GM21526 (cell line): Measurements from ENCODE around the gene CIP2A.

ENCODE experiments used
- ATAC-seq: cut with Tn5 transposase; IDR thresholded peaks from one replicate; pipeline ENCODE4 v1.9.1; 2021; ENCODE audit warnings: moderate library complexity; ENCODE audit not compliant: unreplicated experiment, low FRiP score

The CIP2A gene

GRCh38 chr3:108512671-108513070 is 76.6 kb downstream of the CIP2A start:
- no peak for ATAC-seq

- no peak for ATAC-seq
Measured at GRCh38 chr3:108511490-108511889, 77.7 kb downstream of the CIP2A start.

DNA sequence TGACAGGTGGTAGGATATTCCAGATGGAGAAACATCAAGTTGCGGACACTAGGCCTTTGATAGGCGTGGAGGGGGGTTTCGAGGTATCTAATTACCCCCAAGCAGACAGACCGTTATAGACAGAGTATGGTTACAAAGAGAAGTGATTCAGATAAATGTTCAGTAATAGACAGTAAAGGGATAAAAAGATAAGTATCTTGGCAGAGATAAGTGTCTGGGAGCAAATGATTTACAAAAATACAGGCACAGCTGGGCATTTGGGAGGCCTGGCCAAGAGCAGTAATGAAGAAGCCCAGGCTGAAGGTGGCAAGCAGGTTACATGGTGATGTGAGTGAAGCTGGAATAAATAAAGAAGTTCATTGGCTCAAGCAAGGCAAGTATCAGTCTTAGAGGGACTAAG is 78.2 kb downstream of the CIP2A start:
- no peak for ATAC-seq

- ATAC-seq, result no peak
Measured at GRCh38 chr3:108510496-108510895, 78.7 kb downstream of the CIP2A start, which contains the start of gene MYH15. Gene MYH15 (minus strand): TSS chr3:108510596. CDS start chr3:108510530, 66 bp downstream.

- ATAC-seq, result no peak
Measured at GRCh38 chr3:108509871-108510270, 79.4 kb downstream of the CIP2A start.

- no peak for ATAC-seq
Measured at GRCh38 chr3:108509263-108509662, 80.0 kb downstream of the CIP2A start.

DNA sequence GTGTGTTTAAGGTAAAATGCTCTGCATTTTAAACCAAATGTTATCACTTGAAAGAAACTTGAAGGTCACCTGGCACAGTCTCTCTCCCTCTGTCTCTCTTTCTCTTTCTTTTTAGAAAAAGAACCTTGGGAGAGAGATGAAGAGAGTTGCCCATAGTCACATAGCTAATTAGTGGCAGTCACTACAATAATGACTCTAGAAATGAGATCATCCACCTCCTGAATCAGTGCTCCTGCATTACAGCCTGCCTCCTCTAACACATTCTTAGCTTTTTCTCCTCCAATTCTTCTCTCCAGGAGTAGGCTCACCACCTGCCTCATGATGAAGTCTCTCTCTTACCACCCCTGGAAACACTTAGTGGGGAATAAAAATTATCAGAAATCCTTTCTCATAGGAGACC is 81.3 kb downstream of the CIP2A start:
- no peak for ATAC-seq

DNA sequence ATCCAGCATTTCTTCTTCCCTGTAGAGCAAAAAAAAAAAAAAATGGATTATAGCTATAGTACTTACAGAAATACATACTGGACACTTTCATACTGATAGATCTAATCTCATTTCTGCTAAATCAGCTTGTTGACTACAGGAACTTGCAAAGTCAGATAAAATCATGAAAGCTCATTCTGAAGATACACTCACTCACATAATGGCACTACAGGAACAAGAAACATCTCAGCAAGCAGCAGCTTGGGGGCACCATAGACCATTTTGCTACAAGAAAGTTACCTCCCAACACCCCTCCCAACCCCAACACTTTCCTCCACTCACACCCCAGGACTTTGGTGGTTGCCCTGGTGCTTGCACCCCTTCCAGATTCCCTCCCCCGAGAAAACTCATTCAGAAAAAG is 83.4 kb downstream of the CIP2A start:
- ATAC-seq, result no peak

- no peak for ATAC-seq
Measured at GRCh38 chr3:108503722-108504121, 85.5 kb downstream of the CIP2A start.

GRCh38 chr3:108501535-108501934 is 87.7 kb downstream of the CIP2A start:
- ATAC-seq, result no peak

DNA sequence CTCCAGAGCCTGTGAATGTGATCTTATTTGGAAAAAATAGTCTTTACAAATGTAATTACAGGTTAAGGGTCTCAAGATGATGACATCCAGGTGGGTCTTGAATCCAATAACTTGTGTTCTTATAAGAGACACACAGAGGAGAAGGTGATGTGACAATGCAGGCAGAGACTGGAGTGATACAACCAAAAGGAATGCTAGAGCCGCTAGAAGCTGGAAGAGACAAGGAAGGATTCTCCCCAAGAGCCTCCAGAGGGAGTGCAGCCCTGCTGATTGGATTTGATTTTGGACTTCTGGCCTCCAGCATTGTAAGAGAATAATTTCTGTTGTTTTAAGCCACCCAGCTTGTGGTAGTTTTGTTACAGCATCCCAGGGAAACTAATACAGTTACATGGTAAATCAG is 88.5 kb downstream of the CIP2A start:
- no peak for ATAC-seq
